HepG2 (cell line): ENCODE data around the gene KIAA2012. TPM values are rescaled to one million over a fixed set of nuclear protein-coding genes. Genes with fewer than 3 reads are reported as not detected.

Experiments used
- ATAC-seq: fragments of 200-7000 bp; cut with Tn5 transposase; 3 replicates; pipeline ENCODE4 v1.9.1; 2020; ENCODE audit warnings: mild to moderate bottlenecking, moderate library complexity
- BruUV-seq: library from RNA; stranded (reverse); fragments of 400-500 nt; replicated peaks from 2 replicates; lab custom pipeline; 2021; lab: Mats Ljungman, UMichigan
- CTCF ChIA-PET: fragments of 300-600 bp; formaldehyde crosslinking; extraction: SDS; loops from one replicate; lab custom pipeline; 2021; ENCODE audit warnings: low total read pairs, inconsistent platforms, low intra/inter-chr PET ratio; lab: Yijun Ruan, JAX
- POLR2A ChIA-PET: fragments of 350-600 bp; sonication (Branson Sonifier 250); formaldehyde crosslinking; loops from one replicate; lab custom pipeline; 2020; ENCODE audit warnings: antibody characterized with exemption, inconsistent platforms; lab: Yijun Ruan, JAX
- DNase-seq: peaks from one replicate; pipeline ENCODE4 v3.0.0-alpha.2; 2015; ENCODE audit warnings: low spot score
- FAIRE-seq: peaks from 3 replicates; lab custom pipeline; 2011; peaks lifted over from hg19 to GRCh38; lab: Jason Lieb, UNC
- H2AFZ ChIP-seq: one replicate; pipeline ENCODE4 v1.6.1; 2011; ENCODE audit warnings: low read length, inconsistent platforms
- H3K27ac ChIP-seq: fragments of 300-600 bp; 3 replicates; pipeline ENCODE4 v1.8.0; 2011; ENCODE audit warnings: mixed run types, mild to moderate bottlenecking, mixed read lengths, low read length, inconsistent platforms; ENCODE audit not compliant: insufficient read depth; ENCODE audit errors: extremely low read length
- H3K27me3 ChIP-seq, 2 experiments: fragments of 200-600 bp in 1 of 2; 2 replicates in 1 of 2; 3 replicates in 1 of 2; pipeline versions ENCODE4 v1.6.0 to v1.8.0; 2011; ENCODE audit warnings: low read length in 2 of 2, mild to moderate bottlenecking in 2 of 2, moderate library complexity in 2 of 2, inconsistent platforms in 1 of 2; ENCODE audit not compliant: insufficient read depth in 2 of 2, control insufficient read depth in 1 of 2
- H3K36me3 ChIP-seq, 2 experiments: fragments of 200-600 bp in 1 of 2; replicated peaks in 1 of 2; 2 replicates in 1 of 2; 3 replicates in 1 of 2; pipeline versions ENCODE4 v1.5.1 to v1.8.0; 2011; ENCODE audit warnings: low read length in 2 of 2, inconsistent platforms in 1 of 2; ENCODE audit not compliant: insufficient read depth in 2 of 2, control insufficient read depth in 1 of 2
- H3K4me1 ChIP-seq: 2 replicates; pipeline ENCODE4 v1.5.1; 2012; ENCODE audit warnings: low read length, inconsistent platforms; ENCODE audit not compliant: insufficient read depth
- H3K4me2 ChIP-seq: 2 replicates; pipeline ENCODE4 v1.6.0; 2011; ENCODE audit warnings: low read depth, low read length, inconsistent platforms
- H3K4me3 ChIP-seq, 3 experiments: fragments of 200-600 bp in 1 of 3; sonication (generic), shearing (Covaris generic) in 1 of 3; replicated peaks in 1 of 3; 2 replicates each; pipeline ENCODE4 v1.5.1; 2011 to 2016; ENCODE audit warnings: low read length in 3 of 3, inconsistent platforms in 2 of 3, low read depth in 2 of 3, mild to moderate bottlenecking in 2 of 3, control low read depth in 1 of 3, mixed read lengths in 1 of 3; ENCODE audit not compliant: insufficient read depth in 1 of 3
- H3K79me2 ChIP-seq: one replicate; pipeline ENCODE4 v1.6.1; 2011; ENCODE audit warnings: low read length, inconsistent platforms; ENCODE audit not compliant: insufficient read depth
- H3K9ac ChIP-seq: 2 replicates; pipeline ENCODE4 v1.6.0; 2011; ENCODE audit warnings: mild to moderate bottlenecking, low read depth, low read length, inconsistent platforms; ENCODE audit not compliant: insufficient read depth
- H3K9me3 ChIP-seq: 2 replicates; pipeline ENCODE4 v1.5.1; 2012; ENCODE audit warnings: mild to moderate bottlenecking, low read length
- H4K20me1 ChIP-seq: 2 replicates; pipeline ENCODE4 v1.6.0; 2011; ENCODE audit warnings: inconsistent platforms, mild to moderate bottlenecking, low read length, moderate library complexity; ENCODE audit not compliant: insufficient read depth
- JDP2 ChIP-seq: sonication (generic); formaldehyde crosslinking; IDR thresholded peaks from 2 replicates; pipeline ENCODE4 v1.8.1; 2022; ENCODE audit warnings: missing genetic modification reagents, borderline replicate concordance
- MYC ChIP-seq: sonication (generic); formaldehyde crosslinking; IDR thresholded peaks from 2 replicates; pipeline ENCODE4 v1.9.0; 2021; ENCODE audit warnings: missing genetic modification reagents, borderline replicate concordance
- PHF8 ChIP-seq: sonication (generic); formaldehyde crosslinking; IDR thresholded peaks from 2 replicates; pipeline ENCODE4 v1.5.0; 2020; ENCODE audit warnings: missing genetic modification reagents
- POLR2G ChIP-seq: fragments of 200-400 bp; formaldehyde crosslinking; IDR thresholded peaks from 2 replicates; pipeline ENCODE4 v1.6.1; 2018; ENCODE audit warnings: mild to moderate bottlenecking, low read depth, low read length, moderate library complexity
- ZNF616 ChIP-seq: sonication (generic); formaldehyde crosslinking; IDR thresholded peaks from 2 replicates; pipeline ENCODE4 v1.5.0; 2020; ENCODE audit warnings: low read depth, mild to moderate bottlenecking, missing genetic modification reagents
- ZNF720 ChIP-seq: sonication (generic); formaldehyde crosslinking; IDR thresholded peaks from 2 replicates; pipeline ENCODE4 v1.4.0; 2020; ENCODE audit warnings: missing genetic modification reagents
- ZNF788 ChIP-seq: sonication (generic); formaldehyde crosslinking; IDR thresholded peaks from 2 replicates; pipeline ENCODE4 v1.5.0; 2020; ENCODE audit warnings: mild to moderate bottlenecking, missing genetic modification reagents, borderline replicate concordance
- WGBS: methylation state at CpG from one replicate; pipeline ENCODE4 v1.1.6; 2017; ENCODE audit warnings: low lambda C conversion rate; 5-methylcytosine and 5-hydroxymethylcytosine counted together
- in situ Hi-C: cut with HindIII; loops from 2 replicates; pipeline ENCODE4 v1.10.0; 2017; ENCODE audit warnings: low pct_unique_long_range_greater_than_20kb; ENCODE audit not compliant: extremely low pct_ligation_motif_present
- intact Hi-C: fragments of 100-400 bp; cut with micrococcal nuclease; formaldehyde crosslinking; loops from one replicate; pipeline ENCODE4 v1.10.0; 2022; ENCODE audit not compliant: unreplicated experiment
- polyA plus RNA-seq, 8 experiments: library from polyadenylated mRNA; depleted of rRNA in 3 of 8; stranded (reverse) in 7 of 8; unstranded in 1 of 8; fragments of >200 nt; fragmentation: Illumina TruSeq in 4 of 8; extraction: Trizol in 4 of 8; gene quantifications; 2 replicates each; pipeline versions ENCODE4 v1.2.1 to v1.2.3, GENCODE V29; 2011 to 2016; ENCODE audit warnings: low read depth in 4 of 8, missing spikeins in 1 of 8, mixed read lengths in 1 of 8; ENCODE audit not compliant: insufficient read depth in 1 of 8
- total RNA-seq, 5 experiments: library from RNA; depleted of rRNA; stranded (reverse); fragments of >200 nt; fragmentation: Illumina TruSeq; extraction: Trizol; gene quantifications; 2 replicates each; pipeline ENCODE4 v1.2.3, GENCODE V29; 2016; ENCODE audit warnings: low read depth in 1 of 5
- TF ChIP-seq, protein P1 (sequence below): IDR thresholded peaks from 2 replicates; pipeline ENCODE4 v1.6.1; 2016; ENCODE audit warnings: low read depth, control low read depth
- TF ChIP-seq, protein P2 (sequence below): IDR thresholded peaks from 2 replicates; pipeline ENCODE4 v1.6.1; 2016
- TF ChIP-seq, protein P3 (sequence below): sonication (generic); formaldehyde crosslinking; IDR thresholded peaks from 2 replicates; pipeline ENCODE4 v1.4.0; 2020; ENCODE audit warnings: low read depth, missing genetic modification reagents
- TF ChIP-seq, protein P4 (sequence below): IDR thresholded peaks from 2 replicates; pipeline ENCODE4 v1.6.1; 2016
- TF ChIP-seq, protein P5 (sequence below): sonication (generic); formaldehyde crosslinking; IDR thresholded peaks from 2 replicates; pipeline ENCODE4 v1.5.0; 2020; ENCODE audit warnings: mild to moderate bottlenecking, missing genetic modification reagents

Gene KIAA2012
- total and polyA plus RNA-seq, 2 of the 13 experiments (the other 11 are each of a cell fraction or from before 2014, with no cell fraction given) = not detected

DNA sequence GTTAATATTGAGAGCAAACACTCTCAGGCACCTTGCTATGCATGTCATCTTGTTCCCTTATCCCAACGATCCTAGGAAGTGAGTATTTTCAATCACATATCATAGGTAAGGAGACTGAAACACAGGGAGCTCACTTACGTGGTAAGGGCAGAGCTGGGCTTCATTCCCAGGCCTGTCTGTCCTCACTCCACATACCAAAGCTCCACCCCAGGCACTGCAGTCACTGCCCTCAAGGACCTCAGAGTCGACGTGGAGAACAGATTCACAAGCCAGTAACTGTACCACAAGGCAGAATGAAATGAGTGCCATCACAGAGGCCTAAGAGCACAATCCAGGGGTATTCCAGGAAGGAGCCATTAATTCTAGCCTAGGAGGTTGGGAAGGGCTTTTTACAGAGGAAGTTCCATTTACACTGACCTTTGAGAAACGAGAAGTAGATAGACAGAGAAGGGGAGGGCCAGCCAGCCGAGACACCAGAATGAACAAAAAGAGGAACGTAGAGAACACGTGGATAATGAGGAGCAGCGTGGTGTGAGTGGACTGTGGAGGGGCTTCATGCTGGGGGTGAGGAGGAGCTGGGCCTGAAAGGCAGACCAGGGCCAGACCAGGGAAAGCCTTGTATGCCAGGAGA, 48.6 kb downstream of the KIAA2012 start (continued):
- TF ChIP-seq, protein P1, sequence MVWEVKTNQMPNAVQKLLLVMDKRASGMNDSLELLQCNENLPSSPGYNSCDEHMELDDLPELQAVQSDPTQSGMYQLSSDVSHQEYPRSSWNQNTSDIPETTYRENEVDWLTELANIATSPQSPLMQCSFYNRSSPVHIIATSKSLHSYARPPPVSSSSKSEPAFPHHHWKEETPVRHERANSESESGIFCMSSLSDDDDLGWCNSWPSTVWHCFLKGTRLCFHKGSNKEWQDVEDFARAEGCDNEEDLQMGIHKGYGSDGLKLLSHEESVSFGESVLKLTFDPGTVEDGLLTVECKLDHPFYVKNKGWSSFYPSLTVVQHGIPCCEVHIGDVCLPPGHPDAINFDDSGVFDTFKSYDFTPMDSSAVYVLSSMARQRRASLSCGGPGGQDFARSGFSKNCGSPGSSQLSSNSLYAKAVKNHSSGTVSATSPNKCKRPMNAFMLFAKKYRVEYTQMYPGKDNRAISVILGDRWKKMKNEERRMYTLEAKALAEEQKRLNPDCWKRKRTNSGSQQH (CRISPR knock-in tag) = no peak
- TF ChIP-seq MYC (CRISPR knock-in tag) = no peak
- no peak for TF ChIP-seq JDP2 (CRISPR knock-in tag)
- TF ChIP-seq, protein P2, sequence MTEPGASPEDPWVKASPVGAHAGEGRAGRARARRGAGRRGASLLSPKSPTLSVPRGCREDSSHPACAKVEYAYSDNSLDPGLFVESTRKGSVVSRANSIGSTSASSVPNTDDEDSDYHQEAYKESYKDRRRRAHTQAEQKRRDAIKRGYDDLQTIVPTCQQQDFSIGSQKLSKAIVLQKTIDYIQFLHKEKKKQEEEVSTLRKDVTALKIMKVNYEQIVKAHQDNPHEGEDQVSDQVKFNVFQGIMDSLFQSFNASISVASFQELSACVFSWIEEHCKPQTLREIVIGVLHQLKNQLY (CRISPR knock-in tag) = no peak

DNA sequence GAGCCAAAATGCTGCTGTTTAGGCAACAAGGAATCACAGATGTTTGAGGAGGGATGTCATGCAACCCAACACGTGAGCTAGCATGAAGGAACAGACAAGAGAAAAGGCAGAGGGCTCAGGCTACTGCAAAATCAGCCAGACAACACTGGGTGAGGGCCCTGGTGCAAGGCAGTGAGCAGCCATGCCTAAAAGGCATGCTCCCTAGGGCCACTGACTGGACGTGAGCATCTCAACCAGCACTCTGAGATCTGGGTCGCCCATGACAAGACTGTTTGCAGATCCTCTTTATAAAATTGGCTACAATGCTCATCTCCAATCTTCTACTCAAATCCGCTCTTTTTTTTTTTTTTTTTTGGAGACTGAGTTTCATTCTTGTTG, 49.1 kb downstream of the KIAA2012 start:
- Histone ChIP-seq H3K27ac (no peak overlapping the region), H3K79me2 (no peaks in the 10 kb centered on the region), H3K36me3 (no peaks in the 10 kb centered on the region), H3K9me3 (no peaks in the 10 kb centered on the region), H2AFZ (no peak overlapping the region), H3K4me2 (no peak overlapping the region), H3K9ac (no peak overlapping the region), H3K4me3 (no peak overlapping the region), H4K20me1 (no peaks in the 10 kb centered on the region), H3K27me3 (peaks cover 0 to 13% of the 10 kb centered on the region in 2 experiments; a peak in 3 of 5 replicates), H3K4me1 (no peaks in the 10 kb centered on the region)
- WGBS = 55% methylated on average over 4 of the region's 4 CpGs
- DNase-seq (no peak), FAIRE-seq (no peak), ATAC-seq (no peak; the same call in 2 of the 3 replicates)
- ChIA-PET POLR2A (no interaction called here), CTCF (no interaction called here)
- intact Hi-C loops (no loop called here), in situ Hi-C loops (no loop called here)
- no TSS peak for BruUV-seq
- no peak for TF ChIP-seq ZNF616
- no peak for TF ChIP-seq POLR2G
- TF ChIP-seq, protein P3, sequence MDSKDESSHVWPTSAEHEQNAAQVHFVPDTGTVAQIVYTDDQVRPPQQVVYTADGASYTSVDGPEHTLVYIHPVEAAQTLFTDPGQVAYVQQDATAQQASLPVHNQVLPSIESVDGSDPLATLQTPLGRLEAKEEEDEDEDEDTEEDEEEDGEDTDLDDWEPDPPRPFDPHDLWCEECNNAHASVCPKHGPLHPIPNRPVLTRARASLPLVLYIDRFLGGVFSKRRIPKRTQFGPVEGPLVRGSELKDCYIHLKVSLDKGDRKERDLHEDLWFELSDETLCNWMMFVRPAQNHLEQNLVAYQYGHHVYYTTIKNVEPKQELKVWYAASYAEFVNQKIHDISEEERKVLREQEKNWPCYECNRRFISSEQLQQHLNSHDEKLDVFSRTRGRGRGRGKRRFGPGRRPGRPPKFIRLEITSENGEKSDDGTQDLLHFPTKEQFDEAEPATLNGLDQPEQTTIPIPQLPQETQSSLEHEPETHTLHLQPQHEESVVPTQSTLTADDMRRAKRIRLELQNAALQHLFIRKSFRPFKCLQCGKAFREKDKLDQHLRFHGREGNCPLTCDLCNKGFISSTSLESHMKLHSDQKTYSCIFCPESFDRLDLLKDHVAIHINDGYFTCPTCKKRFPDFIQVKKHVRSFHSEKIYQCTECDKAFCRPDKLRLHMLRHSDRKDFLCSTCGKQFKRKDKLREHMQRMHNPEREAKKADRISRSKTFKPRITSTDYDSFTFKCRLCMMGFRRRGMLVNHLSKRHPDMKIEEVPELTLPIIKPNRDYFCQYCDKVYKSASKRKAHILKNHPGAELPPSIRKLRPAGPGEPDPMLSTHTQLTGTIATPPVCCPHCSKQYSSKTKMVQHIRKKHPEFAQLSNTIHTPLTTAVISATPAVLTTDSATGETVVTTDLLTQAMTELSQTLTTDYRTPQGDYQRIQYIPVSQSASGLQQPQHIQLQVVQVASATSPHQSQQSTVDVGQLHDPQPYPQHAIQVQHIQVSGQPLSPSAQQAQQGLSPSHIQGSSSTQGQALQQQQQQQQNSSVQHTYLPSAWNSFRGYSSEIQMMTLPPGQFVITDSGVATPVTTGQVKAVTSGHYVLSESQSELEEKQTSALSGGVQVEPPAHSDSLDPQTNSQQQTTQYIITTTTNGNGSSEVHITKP = no peak
- no peak for TF ChIP-seq ZNF788 (CRISPR knock-in tag)
- TF ChIP-seq, protein P4, sequence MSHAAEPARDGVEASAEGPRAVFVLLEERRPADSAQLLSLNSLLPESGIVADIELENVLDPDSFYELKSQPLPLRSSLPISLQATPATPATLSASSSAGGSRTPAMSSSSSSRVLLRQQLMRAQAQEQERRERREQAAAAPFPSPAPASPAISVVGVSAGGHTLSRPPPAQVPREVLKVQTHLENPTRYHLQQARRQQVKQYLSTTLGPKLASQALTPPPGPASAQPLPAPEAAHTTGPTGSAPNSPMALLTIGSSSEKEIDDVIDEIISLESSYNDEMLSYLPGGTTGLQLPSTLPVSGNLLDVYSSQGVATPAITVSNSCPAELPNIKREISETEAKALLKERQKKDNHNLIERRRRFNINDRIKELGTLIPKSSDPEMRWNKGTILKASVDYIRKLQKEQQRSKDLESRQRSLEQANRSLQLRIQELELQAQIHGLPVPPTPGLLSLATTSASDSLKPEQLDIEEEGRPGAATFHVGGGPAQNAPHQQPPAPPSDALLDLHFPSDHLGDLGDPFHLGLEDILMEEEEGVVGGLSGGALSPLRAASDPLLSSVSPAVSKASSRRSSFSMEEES (CRISPR knock-in tag) = no peak
- TF ChIP-seq, protein P5, sequence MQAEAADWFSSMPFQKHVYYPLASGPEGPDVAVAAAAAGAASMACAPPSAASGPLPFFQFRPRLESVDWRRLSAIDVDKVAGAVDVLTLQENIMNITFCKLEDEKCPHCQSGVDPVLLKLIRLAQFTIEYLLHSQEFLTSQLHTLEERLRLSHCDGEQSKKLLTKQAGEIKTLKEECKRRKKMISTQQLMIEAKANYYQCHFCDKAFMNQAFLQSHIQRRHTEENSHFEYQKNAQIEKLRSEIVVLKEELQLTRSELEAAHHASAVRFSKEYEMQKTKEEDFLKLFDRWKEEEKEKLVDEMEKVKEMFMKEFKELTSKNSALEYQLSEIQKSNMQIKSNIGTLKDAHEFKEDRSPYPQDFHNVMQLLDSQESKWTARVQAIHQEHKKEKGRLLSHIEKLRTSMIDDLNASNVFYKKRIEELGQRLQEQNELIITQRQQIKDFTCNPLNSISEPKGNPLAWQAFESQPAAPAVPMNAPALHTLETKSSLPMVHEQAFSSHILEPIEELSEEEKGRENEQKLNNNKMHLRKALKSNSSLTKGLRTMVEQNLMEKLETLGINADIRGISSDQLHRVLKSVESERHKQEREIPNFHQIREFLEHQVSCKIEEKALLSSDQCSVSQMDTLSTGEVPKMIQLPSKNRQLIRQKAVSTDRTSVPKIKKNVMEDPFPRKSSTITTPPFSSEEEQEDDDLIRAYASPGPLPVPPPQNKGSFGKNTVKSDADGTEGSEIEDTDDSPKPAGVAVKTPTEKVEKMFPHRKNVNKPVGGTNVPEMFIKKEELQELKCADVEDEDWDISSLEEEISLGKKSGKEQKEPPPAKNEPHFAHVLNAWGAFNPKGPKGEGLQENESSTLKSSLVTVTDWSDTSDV = no peak
- no peak for TF ChIP-seq ZNF720 (CRISPR knock-in tag)
- TF ChIP-seq PHF8 (CRISPR knock-in tag) = no peak
